DMS 273 treated with DMSO at 0.1 percent for 48 hours (cell line): Measurements from ENCODE around the gene PIAS4.
A peak's percentile ranks its signal among the peaks of the same experiment; 100 is the strongest.

Experiments used
- DNase-seq: peaks from one replicate; lab custom pipeline; 2025; lab: John Stamatoyannopoulos, UW

PIAS4 gene

DNA sequence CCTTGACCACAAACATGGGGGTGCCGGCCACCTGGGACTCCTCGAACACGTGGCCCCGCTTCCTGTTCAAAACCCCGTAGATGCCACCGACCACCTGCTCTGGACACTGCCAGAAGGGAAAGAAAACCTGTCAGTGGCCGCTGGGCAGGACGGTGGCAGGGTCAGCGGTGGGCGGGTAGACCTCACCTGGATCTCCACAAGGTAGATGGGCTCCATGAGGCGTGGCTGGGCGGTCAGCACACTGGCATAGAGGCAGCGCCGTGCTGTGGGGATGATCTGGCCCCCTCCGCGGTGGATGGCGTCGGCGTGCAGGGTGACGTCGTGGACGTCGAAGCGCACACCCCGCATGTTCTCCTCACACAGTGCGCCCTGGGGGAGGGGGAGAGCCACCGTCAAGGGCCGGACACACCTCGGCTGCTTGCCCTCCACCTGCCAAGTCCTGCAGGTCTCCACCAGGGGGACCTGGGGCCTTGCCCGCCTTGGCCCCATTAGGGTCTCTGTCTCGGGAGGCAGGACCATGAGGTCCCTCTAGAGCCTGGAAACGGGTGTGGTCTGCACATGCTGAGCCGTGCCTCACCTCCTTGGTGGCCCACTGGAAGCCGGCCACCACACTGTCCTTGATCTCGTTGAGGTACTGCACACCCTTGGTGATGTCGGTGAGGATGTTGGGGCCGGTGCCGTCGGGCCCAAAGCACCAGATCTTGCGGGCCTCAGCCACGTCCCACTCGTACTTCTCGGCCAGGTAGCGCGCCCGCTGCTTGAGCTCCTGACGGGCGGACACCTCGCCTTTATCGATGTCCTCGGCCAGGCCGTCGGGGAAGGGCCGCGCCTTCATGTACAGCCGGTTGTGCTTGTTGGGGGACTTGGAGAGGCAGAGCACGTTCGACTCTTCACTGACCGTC is 30.0 kb upstream of the PIAS4 start:
- DNase-seq: no peak

DNA sequence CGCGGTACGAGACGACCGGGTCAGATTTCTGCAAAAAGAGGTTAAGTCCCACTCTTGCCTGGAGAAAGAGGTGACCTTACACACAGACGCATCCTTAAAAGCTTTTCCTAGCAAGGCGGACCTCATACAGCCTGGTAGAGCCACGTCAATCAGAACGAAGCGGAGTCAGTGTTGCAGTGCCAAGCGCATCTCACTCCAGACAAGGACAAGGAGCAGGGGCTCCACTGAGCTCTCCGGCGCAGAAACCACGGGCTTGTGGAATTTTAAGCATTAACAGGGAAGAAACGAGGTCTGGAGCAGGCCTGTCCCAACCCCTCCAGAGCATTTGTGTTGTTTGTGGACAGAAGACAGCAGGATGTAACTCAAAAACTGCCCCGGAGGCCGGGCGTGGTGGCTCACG is 29.4 kb upstream of the PIAS4 start:
- no peak for DNase-seq

DNA sequence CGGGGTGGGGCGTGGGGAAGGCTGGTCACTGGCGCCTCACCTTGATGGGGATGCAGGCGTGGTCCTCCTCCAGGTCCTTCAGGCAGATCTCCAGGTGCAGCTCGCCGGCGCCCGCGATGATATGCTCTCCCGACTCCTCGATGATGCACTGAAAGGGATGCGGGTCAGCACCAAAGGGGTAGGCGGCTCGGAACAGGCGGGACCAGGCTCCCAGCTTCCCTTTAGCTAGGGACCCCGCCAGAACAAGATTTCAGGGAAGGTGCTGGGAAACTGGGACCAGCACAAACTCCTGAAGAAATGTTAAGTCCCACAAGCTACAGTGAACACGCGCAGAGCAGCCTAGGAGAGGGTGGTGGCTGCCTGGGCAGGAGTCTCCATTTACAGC is 28.3 kb upstream of the PIAS4 start:
- no peak for DNase-seq

DNA sequence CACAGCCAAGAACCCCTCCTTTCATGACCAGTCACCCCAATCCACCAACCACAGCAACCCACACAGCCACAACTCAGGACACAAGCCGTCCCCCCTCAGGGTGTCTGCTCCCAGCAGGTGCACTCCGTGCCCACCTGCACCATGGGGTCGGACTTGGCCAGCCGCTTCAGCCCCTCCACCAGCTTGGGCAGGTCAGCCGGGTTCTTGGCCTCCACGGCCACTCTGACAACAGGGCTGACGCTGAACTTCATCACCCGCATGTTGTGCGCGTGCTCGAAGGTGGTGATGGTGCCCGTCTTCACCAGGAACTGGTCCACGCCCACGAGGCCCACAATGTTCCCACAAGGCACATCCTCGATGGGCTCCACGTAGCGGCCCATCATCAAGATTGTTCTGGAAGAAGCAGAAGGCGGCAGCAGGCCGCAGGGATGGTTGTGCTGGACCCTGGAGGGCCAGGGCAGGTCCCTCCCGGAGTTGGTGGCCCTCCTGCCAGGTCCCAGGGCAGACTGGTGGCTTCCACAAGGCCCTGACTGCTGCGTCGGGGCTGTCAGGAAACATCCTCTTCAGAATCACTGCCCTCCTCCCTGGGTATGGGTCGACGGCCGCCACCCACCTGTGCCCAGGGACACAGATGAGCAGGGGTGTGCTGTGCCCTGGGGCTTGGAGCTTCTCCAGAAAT is 27.7 kb upstream of the PIAS4 start:
- no peak for DNase-seq

DNA sequence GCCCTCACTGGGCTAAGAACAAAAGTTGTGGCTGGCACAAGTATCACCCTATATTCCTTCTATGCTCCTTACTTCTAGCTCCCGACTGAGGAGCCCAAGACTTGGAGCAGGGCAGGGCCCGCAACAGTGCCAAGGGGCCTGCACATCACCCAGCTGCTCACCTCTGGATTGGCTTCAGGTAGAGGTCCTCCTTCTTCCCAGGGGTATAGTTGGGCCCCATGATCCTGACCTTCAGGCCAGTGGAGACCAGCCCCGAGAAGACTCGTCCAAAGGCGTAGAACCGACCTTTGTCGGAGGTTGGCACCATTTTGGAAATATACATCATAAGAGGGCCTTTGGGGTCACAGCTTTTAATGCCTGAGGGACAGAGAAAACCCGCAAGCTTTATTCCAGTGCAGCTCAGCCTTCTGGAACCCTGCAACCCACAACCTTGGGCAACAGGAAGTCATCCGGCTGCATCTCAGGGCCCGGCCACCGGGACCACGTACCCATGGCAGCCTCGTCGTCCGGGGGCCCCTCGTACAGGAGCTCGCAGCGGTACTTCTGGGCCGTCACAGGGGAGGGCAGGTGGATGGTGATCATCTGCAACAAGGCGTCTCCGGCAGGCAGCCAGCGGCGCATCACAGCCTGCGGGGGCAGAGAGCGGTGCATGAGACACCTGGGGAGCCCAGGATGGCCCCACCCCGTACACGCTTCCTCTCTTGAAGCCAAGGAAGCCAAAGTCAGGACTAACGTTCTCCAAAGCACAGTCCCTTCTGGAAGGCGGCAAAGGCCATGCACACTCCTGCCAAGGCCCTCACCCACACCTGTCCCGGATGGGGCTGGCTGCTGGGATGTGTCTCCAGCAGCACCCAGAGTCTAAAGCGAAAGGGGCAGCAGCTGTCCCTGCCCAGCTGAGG is 26.9 kb upstream of the PIAS4 start:
- DNase-seq: no peak

DNA sequence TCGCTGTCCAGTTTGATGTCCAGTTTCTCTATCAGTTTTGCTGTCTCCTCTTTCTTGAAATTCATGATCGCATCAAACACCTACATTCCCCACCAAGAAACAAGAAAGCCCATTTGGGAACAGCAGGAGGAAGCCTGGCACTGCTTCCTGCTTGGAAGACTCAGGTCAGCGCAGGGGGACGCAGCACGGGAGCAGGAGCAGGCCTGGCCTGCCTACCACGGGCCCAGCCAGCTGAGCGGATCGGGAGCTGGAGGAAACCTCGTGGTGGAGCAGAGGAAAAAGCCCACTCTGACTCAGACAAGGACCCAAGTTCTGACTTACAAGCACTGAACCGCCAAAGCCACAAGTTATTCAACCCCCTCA is 26.2 kb upstream of the PIAS4 start:
- DNase-seq: no peak

DNA sequence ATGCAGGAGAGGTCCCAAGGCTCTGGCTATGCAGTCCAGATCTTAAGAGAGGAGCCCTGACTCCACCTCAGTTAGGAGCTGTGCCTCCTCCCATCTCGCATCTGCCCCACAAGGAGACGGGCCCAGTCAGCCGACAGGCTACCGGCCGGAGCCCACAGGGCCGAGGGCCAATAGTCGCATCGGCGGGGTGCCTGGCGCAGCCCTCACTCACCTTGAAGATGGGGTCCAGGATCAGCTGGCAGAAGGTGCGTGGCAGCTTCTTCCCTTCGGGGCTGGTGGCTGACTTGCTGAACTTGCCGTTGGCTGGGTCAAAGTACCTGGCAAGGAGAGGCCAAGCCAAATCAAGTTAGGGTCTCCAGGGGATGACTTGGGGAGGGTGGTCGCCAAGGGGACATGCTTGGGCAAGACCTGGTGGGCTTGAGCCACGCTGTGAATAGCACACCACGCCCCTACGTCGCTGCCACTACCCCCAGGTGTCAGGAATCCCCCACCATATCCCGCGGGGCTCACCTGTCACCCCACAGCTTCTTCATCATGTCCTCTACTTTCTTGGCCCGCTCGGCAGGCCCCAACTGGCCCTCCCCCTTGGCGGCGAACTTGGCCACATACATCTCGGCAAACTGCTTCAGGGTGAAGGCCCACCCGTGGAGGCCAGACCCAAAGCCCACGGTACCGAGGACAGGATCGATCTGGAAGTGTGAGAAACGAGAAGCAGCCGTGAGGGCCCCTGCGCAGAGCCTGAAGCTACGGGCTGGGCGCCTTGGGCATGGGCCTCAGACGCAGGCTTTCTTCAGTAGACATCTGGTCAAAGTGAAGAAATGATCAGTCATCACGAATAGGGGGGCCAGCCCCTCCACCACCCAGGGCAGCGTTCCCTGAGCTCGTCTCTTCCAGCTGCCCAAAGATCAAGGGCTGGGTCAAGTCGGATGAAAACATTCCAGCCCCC is 25.5 kb upstream of the PIAS4 start:
- DNase-seq: no peak

DNA sequence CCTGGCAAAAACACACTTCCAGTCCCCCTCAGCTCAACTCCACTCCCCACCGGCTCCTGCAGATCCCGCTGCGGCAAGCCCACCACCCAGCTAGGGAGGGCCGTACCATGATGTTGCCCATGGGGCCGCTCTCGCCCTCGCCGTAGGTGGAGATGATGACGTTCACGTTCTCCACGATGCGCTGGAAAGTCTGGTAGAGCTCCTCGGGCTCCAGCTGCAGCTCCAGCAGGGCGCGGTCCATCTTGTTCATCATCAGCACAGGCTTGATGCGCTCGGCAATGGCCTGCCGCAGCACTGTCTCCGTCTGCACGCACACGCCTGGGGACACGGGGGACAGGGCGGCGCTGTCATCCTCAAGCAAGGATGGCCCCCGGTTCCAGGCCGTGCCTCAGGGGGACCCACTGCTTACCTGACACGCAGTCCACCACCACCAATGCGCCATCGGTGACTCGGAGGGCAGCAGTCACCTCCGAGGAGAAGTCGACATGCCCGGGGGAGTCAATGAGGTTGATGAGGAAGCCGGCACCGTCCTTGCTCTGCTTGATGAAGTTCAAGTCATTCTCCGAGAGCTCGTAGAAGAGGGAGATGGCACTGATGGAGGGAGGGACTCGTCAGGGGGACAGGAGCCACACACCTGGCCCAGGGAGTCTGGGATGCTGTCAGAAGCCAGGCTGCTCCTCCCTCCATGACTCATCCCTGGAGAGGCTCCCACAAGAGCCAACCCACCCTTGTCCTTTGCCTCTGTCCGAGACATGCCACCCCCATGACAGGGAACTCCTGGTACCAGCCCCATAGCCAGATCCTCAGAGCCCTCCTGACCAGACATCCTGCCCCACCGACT is 24.6 kb upstream of the PIAS4 start:
- no peak for DNase-seq

DNA sequence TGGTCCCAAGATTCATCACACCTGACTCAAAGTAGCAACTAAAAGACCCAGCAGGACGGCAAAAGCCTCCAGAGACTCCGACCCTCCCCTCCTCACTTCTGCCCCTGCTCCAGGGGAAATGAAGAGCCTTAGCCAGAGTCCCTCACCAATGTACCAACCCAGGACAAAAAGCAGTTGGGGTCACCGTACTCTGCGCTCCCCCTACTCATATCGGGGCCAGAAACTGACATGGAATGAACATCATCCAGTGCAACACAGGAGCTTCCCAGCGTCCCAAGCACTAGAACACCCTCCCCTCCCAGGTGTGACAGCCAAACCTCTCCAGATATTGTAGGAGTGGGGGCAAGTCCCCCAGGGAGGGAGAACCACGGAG is 24.0 kb upstream of the PIAS4 start:
- DNase-seq: no peak

DNA sequence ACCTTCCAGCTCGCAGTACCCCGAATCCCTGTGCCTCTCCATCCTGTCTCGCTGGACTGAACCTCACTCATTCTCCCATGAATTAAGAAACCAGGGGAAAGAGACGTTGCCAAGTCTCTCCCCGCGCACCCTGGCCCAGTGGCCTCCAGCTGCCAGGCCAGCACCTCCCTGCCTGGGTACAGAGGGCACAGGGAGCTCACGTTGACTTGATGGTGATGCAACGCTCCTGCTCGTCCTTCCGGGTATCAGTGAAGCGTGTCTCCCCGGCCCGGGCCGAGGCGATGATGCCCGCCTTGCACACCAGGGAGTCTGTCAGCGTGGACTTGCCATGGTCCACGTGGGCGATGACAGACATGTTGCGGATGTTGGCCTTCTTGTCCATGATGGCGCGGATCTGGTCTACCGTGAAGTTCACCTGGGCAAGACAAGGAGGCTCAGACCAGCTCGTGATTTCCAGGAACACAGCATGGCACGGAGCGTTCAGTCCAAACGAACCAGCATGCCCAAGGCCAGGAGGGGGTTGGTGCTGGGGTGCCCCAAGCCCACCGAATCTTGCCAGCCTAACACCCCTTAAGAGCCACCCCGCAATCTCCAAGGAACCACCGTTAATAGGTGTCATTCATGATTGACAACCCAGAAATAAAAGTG is 23.5 kb upstream of the PIAS4 start:
- no peak for DNase-seq

DNA sequence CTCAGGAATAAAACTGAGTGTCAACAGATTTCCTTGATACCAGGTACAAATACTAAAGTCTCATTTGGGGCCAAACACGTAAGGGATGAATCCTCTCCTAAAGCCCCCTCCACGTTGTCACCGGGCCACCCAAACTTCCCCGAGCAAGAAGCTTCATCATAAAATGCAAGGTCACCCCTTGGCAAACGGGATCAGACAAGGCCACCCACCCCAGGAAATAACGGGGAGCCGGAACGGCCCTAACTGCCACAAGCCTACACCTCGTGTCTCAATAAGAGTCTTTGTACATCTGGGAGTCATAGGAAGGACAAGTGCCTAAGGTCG is 23.0 kb upstream of the PIAS4 start:
- DNase-seq: no peak

DNA sequence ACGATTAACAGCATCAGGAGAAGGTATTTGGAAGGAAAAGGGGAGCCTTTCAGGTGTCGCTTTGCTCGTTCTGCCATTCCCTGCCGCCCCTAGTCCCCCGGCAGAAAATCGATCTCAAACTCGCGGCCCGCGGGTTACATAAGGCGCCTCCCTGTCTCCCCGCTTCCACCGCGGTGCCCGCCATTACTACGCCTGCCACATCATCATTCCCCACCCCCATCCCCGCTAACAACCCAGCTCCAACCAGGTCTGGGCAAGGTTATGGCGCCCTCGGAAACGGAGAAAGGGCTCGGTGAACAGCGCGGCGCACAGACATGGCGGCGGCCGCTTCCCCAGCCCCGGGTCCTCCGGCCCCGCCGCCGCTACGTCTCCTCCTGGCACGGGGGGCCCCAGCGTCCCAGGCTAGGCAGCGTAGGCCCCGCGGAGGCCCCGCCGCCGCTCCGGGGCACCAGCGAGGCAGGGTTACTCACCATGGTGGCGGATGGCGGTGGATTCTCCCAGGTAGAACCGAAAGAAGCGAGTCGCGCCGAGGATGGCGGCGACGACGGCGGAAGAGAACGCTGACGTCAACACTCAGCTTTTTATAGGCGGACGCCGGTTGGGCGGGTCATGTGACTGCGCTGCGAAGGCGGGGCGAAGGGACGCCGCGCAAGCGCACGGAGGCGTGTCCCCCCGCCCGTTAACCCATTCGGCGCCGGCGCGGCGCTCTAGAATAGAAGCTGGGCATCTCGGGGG is 22.5 kb upstream of the PIAS4 start, which contains the start of gene EEF2:
EEF2 (minus strand) TSS at position 556 of the 735 bp plus-strand sequence; CDS start at position 473, 83 bp downstream.
- DNase-seq: peak; percentile 38

DNA sequence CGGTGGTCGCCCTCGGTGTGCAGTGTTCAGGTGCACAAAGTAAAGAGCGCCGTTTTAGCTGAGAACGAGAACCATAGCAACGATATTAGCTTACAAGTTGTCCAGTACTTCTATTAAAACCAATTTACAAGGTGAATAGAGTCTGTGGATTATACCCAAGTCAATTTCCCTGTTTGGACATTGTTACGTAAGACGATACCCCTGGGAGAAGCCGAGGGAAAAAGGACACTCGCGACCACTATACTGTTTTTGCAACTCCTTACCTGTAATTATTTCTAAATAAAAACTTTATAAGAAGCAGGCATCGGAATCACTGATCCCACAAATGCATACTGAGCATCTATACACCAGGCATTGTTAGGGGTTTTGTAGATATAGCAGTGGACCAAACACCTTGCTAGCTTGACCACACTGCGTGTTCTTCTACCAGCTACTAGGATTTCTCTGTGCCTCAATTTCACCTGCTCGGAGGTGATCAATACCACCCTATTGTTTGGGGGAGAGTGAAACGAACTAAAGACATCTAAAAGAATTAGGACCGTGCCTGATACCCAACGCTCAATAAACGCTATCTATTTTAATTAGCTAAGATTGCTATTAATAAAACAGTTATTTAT is 21.8 kb upstream of the PIAS4 start:
- no peak for DNase-seq

DNA sequence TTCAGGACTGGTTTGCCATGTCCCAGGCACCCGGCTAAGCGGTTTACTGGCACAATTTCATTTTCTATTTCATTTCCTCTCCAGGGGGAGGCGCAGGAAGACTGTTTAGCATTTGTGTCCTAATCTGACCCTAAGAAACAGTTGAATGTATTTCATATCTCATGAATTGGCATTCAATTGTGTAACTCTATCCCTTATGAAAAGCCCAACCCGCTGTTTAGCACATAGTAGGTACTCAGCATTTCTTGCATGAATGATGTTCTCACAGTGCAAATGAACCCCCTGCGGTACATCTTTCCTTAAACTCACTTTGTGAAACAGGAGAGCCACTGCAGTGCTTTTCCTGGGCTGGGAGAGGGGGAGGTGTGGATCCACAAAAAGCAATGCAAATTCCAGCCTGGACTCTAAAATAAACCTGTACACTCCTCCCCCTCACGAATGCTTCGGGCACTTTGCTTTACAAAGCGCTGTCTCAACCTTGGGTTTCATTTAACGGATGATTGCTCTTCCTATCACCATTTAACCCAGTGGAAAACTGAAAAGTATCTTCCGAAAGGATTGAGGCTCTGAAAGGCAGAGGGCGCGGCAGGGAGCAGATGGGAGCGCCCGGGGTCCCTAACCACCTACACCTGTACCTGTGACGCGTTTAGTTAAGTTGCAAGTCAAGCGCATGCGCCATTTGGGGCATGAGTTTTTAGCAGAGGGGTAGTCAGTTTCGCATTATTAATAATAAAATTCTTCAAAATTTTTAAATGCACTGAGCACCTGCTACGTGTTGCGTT is 21.1 kb upstream of the PIAS4 start:
- DNase-seq: peak; percentile 69

DNA sequence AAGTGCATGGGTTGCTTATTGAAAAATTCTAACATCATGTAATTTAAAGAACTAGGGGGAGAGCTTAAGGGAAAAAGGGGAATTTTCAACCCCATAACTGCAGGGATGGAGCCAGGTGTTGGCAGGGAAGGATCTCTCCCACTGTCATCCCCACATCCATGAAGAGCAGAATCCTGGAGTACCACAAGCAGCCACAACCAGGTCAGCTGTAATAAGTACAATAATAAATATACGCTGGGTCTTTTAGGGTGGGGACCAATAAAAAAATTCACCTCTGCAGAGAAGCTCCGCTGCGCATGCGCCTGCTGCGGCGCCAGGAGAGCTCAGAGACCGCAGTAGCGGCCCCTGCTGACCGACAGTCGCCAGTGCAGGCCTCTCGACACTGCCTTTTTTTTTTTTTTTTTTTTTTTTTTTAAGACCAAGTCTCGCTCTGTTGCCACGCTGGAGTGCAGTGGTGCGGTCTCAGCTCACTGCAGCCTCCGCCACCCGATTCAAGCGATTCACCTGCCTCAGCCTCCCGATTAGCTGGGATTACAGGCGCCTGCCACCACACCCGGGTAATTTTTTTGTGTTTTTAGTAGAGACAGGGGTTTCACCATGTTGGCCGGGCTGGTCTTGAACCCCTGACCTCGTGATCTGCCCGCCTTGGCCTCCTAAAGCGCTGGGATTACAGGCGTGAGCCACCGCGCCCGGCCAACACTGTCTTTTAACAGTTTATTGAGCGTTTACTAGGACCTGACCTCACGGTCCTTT is 19.7 kb upstream of the PIAS4 start:
- DNase-seq: peak; percentile 61

DNA sequence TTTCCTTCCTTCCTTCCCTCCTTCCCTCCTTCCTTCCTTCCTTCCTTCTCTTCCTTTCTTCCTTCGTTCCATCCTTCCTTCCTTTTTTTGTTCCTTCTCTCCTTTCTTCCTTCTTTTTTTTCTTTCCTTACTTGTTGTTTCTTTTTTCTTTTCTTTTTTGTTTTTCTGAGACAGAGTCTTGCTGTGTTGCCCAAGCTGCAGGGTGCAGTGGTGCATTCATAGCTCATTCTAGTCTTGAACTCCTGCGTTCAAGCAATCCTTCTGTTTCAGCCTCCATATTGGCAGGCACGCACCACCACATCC is 16.8 kb upstream of the PIAS4 start:
- no peak for DNase-seq

DNA sequence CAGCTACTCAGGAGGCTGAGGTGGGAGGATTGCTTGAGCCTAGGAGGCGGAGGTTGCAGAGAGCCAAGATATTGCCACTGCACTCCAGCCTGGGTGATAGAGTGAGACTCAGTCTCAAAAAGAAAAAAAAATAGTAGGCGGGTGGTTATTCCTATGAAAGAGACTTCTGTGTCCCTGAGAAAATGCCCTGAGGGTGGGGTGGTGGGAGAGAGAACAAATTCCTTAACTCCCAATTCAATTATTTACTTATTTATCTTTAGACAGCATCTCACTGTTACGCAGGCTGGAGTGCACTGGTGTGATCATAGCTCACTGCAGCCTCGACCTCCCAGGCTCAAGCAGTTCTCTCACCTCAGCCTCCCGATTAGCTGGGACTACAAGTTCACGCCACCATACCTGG is 11.9 kb upstream of the PIAS4 start:
- DNase-seq: no peak
